ENCODE measurements around the gene DDIT4.

Gene DDIT4

GRCh38 chr10:72316748-72317435 is 43.2 kb downstream of the DDIT4 start:
- DNase-seq (ENCODE audit: low read depth): no peak

- no peak for DNase-seq (ENCODE audit: low read depth)
These were observed 44.9 kb downstream of the DDIT4 start for GRCh38 chr10:72318418-72319262.

- DNase-seq (ENCODE audit: low read depth): peak; percentile 81
These were observed 45.9 kb downstream of the DDIT4 start for GRCh38 chr10:72319416-72320254.

GRCh38 chr10:72320676-72321247 is 47.0 kb downstream of the DDIT4 start:
- peak; percentile 61 for DNase-seq (ENCODE audit: low read depth)

- DNase-seq (ENCODE audit: low read depth): no peak
These were observed 47.7 kb downstream of the DDIT4 start for GRCh38 chr10:72321248-72322029.

- DNase-seq (ENCODE audit: low read depth): no peak
These were observed 48.2 kb downstream of the DDIT4 start for GRCh38 chr10:72322030-72322279.

- DNase-seq (ENCODE audit: low read depth): peak; percentile 69
These were observed 48.7 kb downstream of the DDIT4 start for GRCh38 chr10:72322280-72323058.

- DNase-seq (ENCODE audit: low read depth): no peak
These were observed 49.5 kb downstream of the DDIT4 start for GRCh38 chr10:72323108-72323749.

GRCh38 chr10:72323771-72324191 is 50.1 kb downstream of the DDIT4 start:
- DNase-seq (ENCODE audit: low read depth): no peak

Data from stimulated activated CD4-positive, alpha-beta T cell treated with anti-CD3 and anti-CD28 coated beads, Interleukin-2, amount 100 ng/mL, for 4 hours (primary cell).